OCI-LY7 (cell line): ENCODE measurements around the gene NUCB1. TPM values are rescaled to one million over a fixed set of nuclear protein-coding genes. Genes with fewer than 3 reads are reported as not detected.

Experiments used
- BruUV-seq: library from RNA; stranded (reverse); fragments of 400-500 nt; replicated peaks from 2 replicates; lab custom pipeline; 2021; lab: Mats Ljungman, UMichigan
- CTCF ChIA-PET: fragments of 300-600 bp; sonication (Branson Sonifier 250); formaldehyde crosslinking; loops from one replicate; lab custom pipeline; 2022; ENCODE audit warnings: antibody characterized with exemption; ENCODE audit not compliant: unreplicated experiment; lab: Charles Lee
- POLR2A ChIA-PET: fragments of 300-600 bp; sonication (Branson Sonifier 250); formaldehyde crosslinking; loops from one replicate; lab custom pipeline; 2022; ENCODE audit warnings: antibody characterized with exemption; lab: Charles Lee
- DNase-seq: peaks from one replicate; pipeline ENCODE4 v3.0.0-alpha.2; 2015; ENCODE audit warnings: low spot score
- H2AFZ ChIP-seq: fragments of 200-600 bp; sonication (generic), shearing (Covaris generic); 2 replicates; pipeline ENCODE4 v1.6.1; 2014; ENCODE audit warnings: mild to moderate bottlenecking, antibody characterized with exemption, low read length, moderate library complexity
- H3K27ac ChIP-seq: fragments of 200-600 bp; sonication (generic); 2 replicates; pipeline ENCODE4 v1.5.1; 2014; ENCODE audit warnings: mixed run types, low read depth, mild to moderate bottlenecking, moderate library complexity, low read length, inconsistent platforms; ENCODE audit not compliant: poor library complexity, severe bottlenecking
- H3K36me3 ChIP-seq: fragments of 200-600 bp; sonication (generic); 2 replicates; pipeline ENCODE4 v1.6.1; 2014; ENCODE audit warnings: mild to moderate bottlenecking, antibody characterized with exemption, low read length, moderate library complexity, mixed read lengths; ENCODE audit not compliant: insufficient read depth
- H3K4me1 ChIP-seq: fragments of 200-600 bp; sonication (generic); 2 replicates; pipeline ENCODE4 v1.5.1; 2014; ENCODE audit warnings: mild to moderate bottlenecking, low read length; ENCODE audit not compliant: insufficient read depth, poor library complexity, severe bottlenecking
- H3K4me2 ChIP-seq: fragments of 200-600 bp; sonication (generic); 2 replicates; pipeline ENCODE4 v1.6.1; 2014; ENCODE audit warnings: mild to moderate bottlenecking, low read length
- H3K4me3 ChIP-seq: fragments of 200-600 bp; sonication (generic); 2 replicates; pipeline ENCODE4 v1.5.1; 2014; ENCODE audit warnings: mild to moderate bottlenecking, low read depth, low read length; ENCODE audit not compliant: poor library complexity, severe bottlenecking
- H3K79me2 ChIP-seq: fragments of 200-600 bp; sonication (generic); 2 replicates; pipeline ENCODE4 v1.6.1; 2016; ENCODE audit warnings: low read depth, mild to moderate bottlenecking, low read length, moderate library complexity, mixed read lengths; ENCODE audit not compliant: insufficient read depth
- H3K9me2 ChIP-seq: fragments of 200-600 bp; sonication (generic); 2 replicates; pipeline ENCODE4 v1.6.1; 2016; ENCODE audit warnings: mild to moderate bottlenecking, low read length, mixed read lengths; ENCODE audit not compliant: insufficient read depth
- H3K9me3 ChIP-seq: fragments of 200-600 bp; sonication (generic); 2 replicates; pipeline ENCODE4 v1.6.1; 2014; ENCODE audit warnings: mild to moderate bottlenecking, mixed run types, low read length, mixed read lengths
- H4K20me1 ChIP-seq: fragments of 200-600 bp; sonication (generic); 2 replicates; pipeline ENCODE4 v1.6.1; 2014; ENCODE audit warnings: mild to moderate bottlenecking, antibody characterized with exemption, low read length, moderate library complexity, mixed read lengths; ENCODE audit not compliant: insufficient read depth
- EZH2phosphoT487 ChIP-seq: fragments of 200-600 bp; sonication (generic); IDR thresholded peaks from 2 replicates; pipeline ENCODE4 v1.6.1; 2018; ENCODE audit warnings: low read depth, borderline replicate concordance, mild to moderate bottlenecking, mixed run types, antibody characterized with exemption, low read length, moderate library complexity, mixed read lengths
- intact Hi-C: fragments of 100-400 bp; cut with micrococcal nuclease; formaldehyde crosslinking; loops from one replicate; pipeline ENCODE4 v1.10.0; 2022; ENCODE audit not compliant: unreplicated experiment
- total RNA-seq, 2 experiments: library from RNA; depleted of rRNA in 1 of 2; stranded (reverse); fragments of >200 nt in 1 of 2; shearing (Covaris generic) in 1 of 2; gene quantifications; 2 replicates each; pipeline ENCODE4 v1.2.3, GENCODE V29; 2014 to 2022
- TF ChIP-seq, protein P1 (sequence below): fragments of 200-600 bp; sonication (generic); conservative IDR thresholded peaks from 2 replicates; pipeline ENCODE4 v1.5.1; 2014; ENCODE audit warnings: mild to moderate bottlenecking, antibody characterized with exemption, low read length, moderate library complexity, mixed read lengths

NUCB1 gene
- total RNA-seq, 2 experiments from 2014 or later, result 73.6 to 88.7 TPM

DNA sequence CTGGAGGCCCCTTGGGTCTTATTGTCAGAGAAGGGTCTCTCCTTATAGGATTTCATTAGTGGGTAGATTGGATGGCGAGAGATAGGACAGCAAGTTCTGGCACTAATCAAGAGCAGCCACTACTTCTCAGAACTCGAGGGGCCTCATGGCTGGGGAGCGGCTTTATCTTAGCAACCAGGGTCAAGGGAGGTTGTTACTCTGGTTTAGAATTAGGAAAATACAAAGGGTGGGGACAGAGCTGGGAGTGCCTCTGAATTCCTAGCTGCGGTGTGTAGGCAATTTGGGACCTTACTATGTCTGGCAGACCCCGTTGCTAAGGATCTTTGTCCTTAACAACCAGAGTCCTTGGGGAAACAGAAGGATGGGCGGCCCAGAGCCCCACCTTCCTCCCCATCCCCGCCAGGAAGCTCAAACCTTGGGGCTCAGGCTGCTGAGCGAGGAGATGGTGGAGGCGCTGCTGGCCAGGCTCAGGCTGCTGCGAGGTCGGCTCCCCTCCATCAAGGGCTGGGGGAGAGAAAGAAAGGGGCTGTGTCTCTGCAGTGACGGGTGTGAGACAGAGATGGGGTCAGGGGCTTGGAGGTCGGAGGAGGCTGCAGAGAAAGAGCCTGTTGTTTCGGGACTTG lies 32.9 kb upstream of the NUCB1 start:
- Histone ChIP-seq H3K79me2 (no peaks in the 10 kb centered on the region), H3K4me3 (no peak overlapping the region), H3K4me2 (no peak overlapping the region), H3K27ac (no peak overlapping the region), H3K36me3 (no peaks in the 10 kb centered on the region), H3K9me3 (no peaks in the 10 kb centered on the region), H3K4me1 (peaks cover 29% of the 10 kb centered on the region), H3K9me2 (no peaks in the 10 kb centered on the region), H4K20me1 (no peaks in the 10 kb centered on the region), H2AFZ (no peak overlapping the region)
- TF ChIP-seq, protein P1, sequence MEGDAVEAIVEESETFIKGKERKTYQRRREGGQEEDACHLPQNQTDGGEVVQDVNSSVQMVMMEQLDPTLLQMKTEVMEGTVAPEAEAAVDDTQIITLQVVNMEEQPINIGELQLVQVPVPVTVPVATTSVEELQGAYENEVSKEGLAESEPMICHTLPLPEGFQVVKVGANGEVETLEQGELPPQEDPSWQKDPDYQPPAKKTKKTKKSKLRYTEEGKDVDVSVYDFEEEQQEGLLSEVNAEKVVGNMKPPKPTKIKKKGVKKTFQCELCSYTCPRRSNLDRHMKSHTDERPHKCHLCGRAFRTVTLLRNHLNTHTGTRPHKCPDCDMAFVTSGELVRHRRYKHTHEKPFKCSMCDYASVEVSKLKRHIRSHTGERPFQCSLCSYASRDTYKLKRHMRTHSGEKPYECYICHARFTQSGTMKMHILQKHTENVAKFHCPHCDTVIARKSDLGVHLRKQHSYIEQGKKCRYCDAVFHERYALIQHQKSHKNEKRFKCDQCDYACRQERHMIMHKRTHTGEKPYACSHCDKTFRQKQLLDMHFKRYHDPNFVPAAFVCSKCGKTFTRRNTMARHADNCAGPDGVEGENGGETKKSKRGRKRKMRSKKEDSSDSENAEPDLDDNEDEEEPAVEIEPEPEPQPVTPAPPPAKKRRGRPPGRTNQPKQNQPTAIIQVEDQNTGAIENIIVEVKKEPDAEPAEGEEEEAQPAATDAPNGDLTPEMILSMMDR, result no peak
- no peak for TF ChIP-seq EZH2phosphoT487
- no peak for DNase-seq
- intact Hi-C loops, result no loop called here
- POLR2A ChIA-PET, result interaction anchor here (0.6 kb wide), 1 partner anchor 227 kb away, joined by 8 read pairs; no protein-coding TSS in a partner anchor
- no TSS peak for BruUV-seq
- CTCF ChIA-PET, result no interaction called here

- intact Hi-C loops, result no loop called here
- Histone ChIP-seq H2AFZ (peak overlapping the region; percentile 37; the same call in 1 of the 2 replicates), H3K4me2 (0 out of 2 replicates have a peak overlapping the region, but pooled peaks have one; percentile 33), H3K27ac (no peak overlapping the region), H3K36me3 (no peaks in the 10 kb centered on the region), H4K20me1 (no peaks in the 10 kb centered on the region), H3K9me3 (no peaks in the 10 kb centered on the region), H3K4me1 (peaks cover 29% of the 10 kb centered on the region), H3K9me2 (no peaks in the 10 kb centered on the region), H3K4me3 (no peak overlapping the region), H3K79me2 (peaks cover 5% of the 10 kb centered on the region)
- DNase-seq, result no peak
- CTCF ChIA-PET, result no interaction called here
- POLR2A ChIA-PET, result interaction anchor here (0.6 kb wide), 1 partner anchor 228 kb away, joined by 8 read pairs; no protein-coding TSS in a partner anchor
- BruUV-seq, result no TSS peak
- TF ChIP-seq EZH2phosphoT487, result no peak
- TF ChIP-seq, protein P1, result no peak
Observed at GRCh38 chr19:48867746-48868113, 32.4 kb upstream of the NUCB1 start.

DNA sequence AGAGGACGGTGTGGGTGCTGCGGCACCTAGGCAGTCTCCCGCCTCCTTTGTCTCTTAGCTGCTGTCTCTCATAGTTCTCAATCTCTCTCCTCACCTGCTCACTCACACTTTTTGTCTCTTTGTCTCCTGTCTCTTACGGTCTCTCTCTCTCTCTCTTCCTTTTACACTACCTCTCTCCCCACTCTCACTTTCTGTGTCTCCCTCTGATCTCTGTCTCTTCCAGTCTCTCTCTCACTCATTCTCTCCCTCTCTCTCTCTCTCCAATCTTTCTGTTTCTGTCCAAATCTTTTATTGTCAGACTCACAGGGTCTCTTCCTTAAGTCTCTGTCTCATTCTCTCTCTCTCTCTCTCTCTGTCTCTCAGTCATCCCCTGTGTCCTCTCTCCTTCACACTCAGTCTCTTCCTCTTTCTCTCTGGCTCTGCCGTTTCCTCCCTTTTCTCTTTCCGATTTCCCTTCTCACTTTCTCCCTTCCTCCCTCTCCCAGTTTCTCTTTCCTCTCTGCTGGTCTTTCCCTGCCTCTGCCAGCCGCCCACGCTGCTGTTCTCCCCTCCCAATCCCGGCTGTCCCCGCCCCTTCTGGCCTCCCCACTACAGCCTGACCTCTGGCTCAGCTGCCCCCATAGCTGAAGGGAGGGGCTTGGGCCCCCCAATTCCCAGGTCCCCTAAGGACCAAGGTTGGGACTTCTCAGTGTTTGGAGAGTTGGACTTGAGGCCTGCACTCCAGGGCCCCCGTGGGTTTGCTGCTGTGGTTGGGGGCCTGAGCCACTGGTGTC lies 31.8 kb upstream of the NUCB1 start, which contains the start of gene PLEKHA4:
TSS of gene PLEKHA4 (minus strand) at position 504 of the 773 bp plus-strand sequence. CDS start 997 bp downstream, outside the sequence.
- no peak for TF ChIP-seq EZH2phosphoT487
- TF ChIP-seq, protein P1, result no peak

More for the DNA sequence above, 31.8 kb upstream of the NUCB1 start, which contains the start of gene PLEKHA4:
- CTCF ChIA-PET, result no interaction called here
- no peak for DNase-seq
- Histone ChIP-seq H3K4me3 (no peak within 1 kb of the TSS), H3K79me2 (peaks cover 10% of the 10 kb centered on the region), H3K9me3 (no peaks in the 10 kb centered on the region), H3K4me2 (peak within 1 kb of the TSS; percentile 33), H4K20me1 (peaks cover 4% of the 10 kb centered on the region), H3K4me1 (peaks cover 31% of the 10 kb centered on the region), H3K36me3 (peaks cover 3% of the 10 kb centered on the region), H2AFZ (peak within 1 kb of the TSS; percentile 37; the same call in 1 of the 2 replicates), H3K9me2 (no peaks in the 10 kb centered on the region), H3K27ac (no peak within 1 kb of the TSS)
- POLR2A ChIA-PET, result no interaction called here
- no TSS peak for BruUV-seq
- intact Hi-C loops, result no loop called here
